ENCODE results near the gene MMP24. TPM values are rescaled to one million over a fixed set of nuclear protein-coding genes. Genes with fewer than 3 reads are reported as not detected.
"Not testable (repeated sequence)": the region's sequence is repeated elsewhere in the genome, so short reads cannot be mapped to it uniquely, and the experiment has no call there.

Gene MMP24
- 0.10 and 0.12 TPM in 2 replicates for total RNA-seq

DNA sequence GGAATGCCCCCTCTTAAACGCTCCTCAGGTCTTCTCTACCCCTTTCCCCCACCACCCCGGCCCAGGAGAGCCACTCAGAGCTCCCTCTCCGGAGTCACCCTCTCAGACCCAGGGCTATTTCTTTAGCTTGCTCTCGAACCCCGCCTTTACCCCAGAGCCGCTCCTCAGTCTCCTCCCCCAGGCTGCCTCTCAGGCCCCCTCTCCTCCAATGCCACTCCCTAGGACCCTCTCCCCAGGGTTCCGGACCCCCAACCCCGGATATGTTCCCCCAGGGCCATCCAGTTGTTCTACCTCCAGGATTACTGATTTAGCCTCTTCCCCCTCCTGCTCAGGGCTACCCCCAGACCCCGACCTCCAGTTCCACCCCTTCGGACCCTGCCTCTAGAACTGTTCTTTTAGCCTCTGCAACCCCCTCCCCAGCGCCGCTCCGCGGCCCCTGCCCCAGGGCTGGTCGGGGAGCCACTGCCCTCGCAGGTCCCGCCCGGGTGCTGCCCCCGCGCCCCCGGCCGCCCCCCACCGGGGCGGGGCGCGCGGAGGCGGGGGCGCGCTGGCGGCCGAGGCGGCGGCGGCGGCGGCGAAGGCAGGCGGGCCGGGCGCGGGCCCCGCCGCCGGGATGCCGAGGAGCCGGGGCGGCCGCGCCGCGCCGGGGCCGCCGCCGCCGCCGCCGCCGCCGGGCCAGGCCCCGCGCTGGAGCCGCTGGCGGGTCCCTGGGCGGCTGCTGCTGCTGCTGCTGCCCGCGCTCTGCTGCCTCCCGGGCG lies at the start of gene MMP24:
Gene MMP24, plus strand, starts transcription at position 565 of the 758 bp plus-strand sequence. Its CDS starts 49 bp downstream, at position 614.
- intact Hi-C loops (cut with micrococcal nuclease), result no loop called here

DNA sequence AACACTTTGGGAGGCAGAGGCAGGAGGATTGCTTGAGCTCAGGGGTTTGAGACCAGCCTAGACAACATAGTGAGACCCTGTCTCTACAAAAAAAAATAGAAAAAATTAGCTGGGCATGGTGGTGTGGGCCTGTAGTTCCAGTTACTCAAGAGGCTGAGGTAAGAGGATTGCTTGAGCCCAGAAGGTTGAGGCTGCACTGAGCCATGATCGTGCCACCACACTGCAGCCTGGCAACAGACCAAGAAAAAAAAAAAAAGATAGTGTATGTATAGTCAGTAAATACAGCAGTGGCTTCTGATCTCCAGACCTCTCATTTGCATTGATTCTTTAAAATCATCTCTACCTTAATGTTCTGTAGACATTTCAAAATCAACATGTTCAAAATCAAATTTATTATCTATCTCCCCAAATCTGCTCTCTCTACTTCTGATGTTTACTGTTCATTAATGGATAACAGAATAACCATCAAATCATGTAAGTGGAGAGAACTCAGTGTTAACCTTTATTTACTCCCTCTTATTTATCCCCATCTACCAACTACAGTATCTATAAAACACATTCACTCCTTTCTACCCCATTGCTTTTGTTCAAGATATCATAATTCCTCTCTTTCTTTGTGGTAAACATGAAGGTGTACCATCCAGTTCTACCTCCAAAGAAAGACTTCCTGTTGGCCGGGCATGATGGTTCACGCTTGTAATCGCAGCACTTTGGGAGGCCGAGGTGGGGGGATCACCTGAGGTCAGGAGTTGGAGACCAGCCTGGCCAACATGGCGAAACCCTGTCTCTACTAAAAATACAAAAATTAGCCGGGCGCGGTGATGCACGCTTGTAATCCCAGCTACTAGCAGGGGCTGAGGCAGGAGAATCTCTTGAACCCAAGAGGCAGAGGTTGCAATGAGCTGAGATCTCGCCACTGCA lies 46.9 kb upstream of the MMP24 start:
- intact Hi-C loops (cut with micrococcal nuclease), result no loop called here

- intact Hi-C loops (cut with micrococcal nuclease), result no loop called here
These were observed 46.2 kb upstream of the MMP24 start for GRCh38 chr20:35180266-35180665.

DNA sequence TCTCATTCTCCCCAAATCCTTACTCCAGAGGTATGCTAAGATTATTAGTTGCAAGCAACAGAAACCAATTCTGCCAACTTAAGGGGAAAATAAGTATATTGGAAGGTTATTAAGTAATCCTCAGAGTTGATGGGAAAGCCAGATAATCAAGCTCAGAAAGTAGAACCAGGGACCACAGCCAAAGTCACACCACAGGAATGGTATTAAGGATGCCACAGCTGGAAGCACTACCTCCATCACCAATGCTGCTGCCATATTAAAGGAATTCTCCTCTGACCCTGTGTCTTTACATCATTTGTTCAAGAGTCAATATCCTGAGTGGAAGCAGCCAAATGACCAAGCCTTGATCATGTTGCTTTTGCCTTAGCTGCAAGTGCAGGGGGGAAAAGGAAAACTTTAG lies 44.8 kb upstream of the MMP24 start:
- intact Hi-C loops (cut with micrococcal nuclease), result no loop called here

DNA sequence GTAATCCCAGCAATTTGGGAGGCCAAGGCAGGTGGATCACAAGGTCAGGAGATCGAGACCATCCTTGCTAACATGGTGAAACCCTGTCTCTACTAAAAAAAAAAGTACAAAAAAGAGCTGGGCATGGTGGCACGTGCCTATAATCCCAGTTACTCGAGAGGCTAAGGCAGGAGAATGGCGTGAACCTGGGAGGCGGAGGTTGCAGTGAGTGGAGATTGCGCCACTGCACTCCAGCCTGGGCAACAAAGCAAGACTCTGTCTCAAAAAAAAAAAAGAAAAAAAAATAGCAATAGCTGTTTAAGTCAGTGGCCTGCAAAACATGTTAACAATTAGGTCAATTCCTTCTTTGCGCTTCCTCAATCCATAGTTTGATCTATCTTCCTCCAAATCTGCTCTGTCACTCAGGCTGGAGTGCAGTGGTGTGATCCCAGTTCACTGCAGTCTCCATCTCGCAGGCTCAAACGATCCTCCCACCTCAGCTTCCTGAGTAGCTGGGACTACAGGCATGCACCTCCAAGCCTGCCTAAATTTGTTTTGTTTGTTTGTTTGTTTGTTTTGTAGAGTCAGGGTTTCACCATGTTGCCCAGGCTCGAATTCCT lies 39.7 kb upstream of the MMP24 start:
- intact Hi-C loops (cut with micrococcal nuclease), result not testable (repeated sequence)

GRCh38 chr20:35187584-35188190 lies 38.8 kb upstream of the MMP24 start:
- intact Hi-C loops (cut with micrococcal nuclease), result no loop called here

DNA sequence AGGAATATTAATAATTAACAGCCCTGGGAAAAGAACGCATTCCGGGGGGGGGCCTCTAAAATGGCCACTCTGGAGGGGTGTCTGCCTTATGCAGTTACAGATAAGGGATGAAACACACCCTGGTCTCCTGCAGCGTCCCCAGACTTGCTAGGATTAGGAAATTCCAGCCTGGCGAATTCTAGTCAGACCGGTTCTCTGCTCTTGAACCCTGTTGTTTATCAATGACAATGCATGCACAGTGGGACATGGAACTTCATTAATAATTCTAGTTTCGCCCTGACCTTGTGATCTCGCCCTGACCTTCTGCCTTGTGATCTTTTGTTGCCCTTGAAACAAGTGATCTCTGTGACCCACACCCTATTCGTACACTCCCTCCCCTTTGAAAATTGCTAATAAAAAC lies 37.3 kb upstream of the MMP24 start:
- intact Hi-C loops (cut with micrococcal nuclease), result not testable (repeated sequence)

DNA sequence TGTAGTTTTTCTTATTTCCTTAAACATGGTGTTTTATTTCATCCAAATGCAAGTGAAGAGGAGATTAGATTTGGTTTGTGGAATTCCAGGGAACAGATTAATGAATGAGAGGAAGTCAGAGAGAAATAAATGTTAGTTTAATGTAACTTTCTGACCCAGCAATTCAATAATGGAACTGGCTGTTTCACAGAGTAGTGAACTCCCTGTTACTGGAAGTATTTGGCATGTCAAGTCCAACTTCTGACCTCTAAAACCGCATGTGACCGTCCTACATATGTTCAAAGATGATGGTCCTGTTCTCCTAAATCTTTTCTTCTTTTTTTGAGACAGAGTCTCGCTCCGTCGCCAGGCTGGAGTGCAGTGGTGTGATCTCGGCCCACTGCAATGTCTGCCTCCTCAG lies 35.9 kb upstream of the MMP24 start:
- intact Hi-C loops (cut with micrococcal nuclease), result no loop called here

DNA sequence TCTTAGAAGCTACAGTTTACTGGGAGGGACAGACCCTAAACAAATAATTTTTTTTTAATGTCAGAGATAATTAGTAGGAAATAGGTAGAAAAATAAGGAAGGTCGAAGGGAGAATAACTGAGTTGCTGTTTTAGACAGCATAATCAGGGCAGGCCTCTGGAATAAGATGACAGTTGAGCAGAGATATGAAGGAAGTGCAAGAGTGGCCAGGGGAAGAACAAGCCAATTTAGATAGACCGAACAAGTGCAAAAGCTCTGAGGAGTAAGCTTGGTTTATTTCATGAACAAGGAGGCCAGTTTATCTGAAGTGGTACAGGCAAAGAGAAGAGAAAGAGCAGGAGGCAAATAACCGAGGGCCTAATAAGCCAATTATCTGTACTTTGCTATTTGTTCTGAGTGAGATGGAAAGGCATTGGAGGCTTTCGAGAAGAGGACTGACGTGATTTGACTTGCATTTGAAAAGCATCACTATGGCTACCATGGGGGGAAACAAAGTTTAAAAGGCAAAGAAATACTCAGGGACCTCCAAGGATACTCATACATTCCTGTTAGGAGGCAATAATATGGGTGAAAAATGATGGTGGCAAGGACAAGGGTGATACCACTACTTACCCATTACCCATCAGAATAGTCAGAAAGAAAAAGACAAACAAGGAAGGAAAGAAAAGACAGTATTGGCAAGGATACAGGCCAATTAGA lies 34.9 kb upstream of the MMP24 start:
- intact Hi-C loops (cut with micrococcal nuclease), result no loop called here

DNA sequence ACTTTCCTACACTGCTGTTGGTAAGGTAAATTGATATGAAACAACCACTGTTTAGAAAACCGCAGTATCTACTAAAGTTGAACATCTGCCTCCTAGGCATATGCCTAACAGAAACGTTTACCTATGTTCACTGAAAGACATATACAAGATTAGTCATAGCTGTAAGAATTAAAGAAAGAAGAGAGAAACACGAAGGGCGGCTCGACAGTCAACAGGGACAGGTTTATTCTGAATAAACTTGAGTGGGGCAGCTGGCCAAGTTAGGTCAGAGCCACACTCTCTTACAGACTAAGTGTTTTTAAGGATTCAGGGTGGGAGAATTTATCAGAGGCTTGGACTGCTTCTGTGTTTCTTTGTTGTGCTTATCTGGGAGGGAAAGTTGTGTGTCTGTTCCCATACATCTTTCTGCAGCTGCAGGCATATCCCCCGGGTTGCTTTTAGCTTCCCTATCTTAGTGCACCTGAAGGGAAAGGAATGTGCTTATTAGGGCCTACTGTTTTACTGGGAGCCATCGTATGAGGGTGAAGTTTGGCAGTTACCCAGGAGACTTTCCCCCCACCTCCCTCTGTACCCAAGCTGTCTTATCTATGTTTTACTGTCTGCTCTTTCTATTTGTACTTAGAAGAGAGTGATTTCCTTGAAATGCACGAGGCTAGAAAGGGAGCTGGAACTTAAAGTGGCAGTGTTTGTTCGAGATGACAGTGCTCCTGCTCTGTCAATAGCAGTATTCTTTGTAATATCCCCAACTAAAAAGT lies 34.2 kb upstream of the MMP24 start:
- intact Hi-C loops (cut with micrococcal nuclease), result no loop called here

DNA sequence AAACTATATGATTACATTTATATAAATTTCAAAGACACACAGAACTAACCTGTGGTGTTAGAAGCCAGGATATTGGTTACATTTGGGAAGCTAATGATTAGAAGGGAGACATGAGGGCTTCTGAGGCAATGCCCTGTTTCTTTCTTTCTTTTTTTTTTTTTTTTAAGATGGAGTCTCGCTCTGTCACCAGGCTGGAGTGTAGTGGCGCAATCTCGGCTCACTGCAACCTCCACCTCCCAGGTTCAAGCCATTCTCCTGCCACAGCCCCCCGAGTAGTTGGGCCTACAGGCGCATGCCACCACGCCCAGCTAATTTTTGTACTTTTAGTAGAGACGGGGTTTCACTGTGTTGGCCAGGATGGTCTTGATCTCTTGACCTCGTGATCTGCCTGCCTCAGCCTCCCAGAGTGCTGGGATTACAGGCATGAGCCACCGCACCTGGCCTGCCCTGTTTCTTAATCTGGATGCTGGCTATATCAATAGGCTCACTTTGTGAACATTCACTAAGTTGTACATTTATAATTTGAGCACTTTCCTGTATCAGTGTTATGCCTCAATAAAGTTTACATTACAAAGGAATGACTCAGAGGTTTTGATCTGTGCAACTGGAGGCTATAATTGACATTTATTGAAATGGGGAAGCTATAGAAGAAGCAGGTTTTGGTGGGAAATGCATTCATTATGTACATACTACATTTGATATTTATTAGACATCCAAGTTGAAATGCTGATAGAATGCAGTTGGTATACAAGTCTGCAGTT lies 33.3 kb upstream of the MMP24 start:
- intact Hi-C loops (cut with micrococcal nuclease), result not testable (repeated sequence)

DNA sequence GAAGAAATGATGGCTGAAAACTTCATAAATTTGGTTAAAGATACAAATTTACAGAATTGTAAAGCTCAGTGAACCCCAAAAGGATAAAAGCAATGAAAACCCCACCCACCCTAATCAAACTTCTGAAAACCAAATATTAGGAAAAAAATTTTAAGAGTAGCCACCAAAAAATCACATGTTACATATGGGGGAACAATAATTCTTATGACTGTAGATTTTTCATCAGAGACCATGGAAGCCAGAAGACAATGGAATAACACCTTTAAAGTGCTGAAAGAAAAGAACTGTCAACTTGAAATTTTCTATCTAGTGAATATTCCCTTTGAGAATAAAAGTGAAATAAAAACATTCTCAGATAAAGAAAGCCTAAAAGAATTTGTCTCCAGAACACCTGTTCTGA lies 30.2 kb upstream of the MMP24 start:
- intact Hi-C loops (cut with micrococcal nuclease), result no loop called here

GRCh38 chr20:35199740-35200139 lies 26.8 kb upstream of the MMP24 start:
- intact Hi-C loops (cut with micrococcal nuclease), result no loop called here

- intact Hi-C loops (cut with micrococcal nuclease), result no loop called here
These were observed 26.2 kb upstream of the MMP24 start for GRCh38 chr20:35200267-35200666.

DNA sequence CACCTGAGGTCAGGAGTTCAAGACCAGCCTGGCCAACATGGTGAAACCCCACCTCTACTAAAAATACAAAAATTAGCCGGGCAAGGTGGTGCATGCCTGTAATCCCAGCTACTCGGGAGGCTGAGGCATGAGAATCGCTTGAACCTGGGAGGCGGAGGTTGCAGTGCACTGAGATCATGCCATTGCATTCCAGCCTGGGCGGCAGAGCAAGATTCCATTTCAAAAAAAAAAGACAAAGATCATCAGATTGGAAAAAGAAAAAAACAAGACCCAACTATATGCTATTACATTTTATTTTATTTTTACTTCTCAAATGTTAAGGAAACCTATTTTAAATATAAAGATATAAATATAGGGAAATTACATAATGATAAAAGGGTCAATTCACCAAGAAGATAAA lies 25.0 kb upstream of the MMP24 start:
- intact Hi-C loops (cut with micrococcal nuclease), result not testable (repeated sequence)

GRCh38 chr20:35206802-35207201 lies 19.7 kb upstream of the MMP24 start:
- intact Hi-C loops (cut with micrococcal nuclease), result loop anchor here (5.0 kb wide), 1 partner anchor 245 kb away; no protein-coding TSS in a partner anchor

DNA sequence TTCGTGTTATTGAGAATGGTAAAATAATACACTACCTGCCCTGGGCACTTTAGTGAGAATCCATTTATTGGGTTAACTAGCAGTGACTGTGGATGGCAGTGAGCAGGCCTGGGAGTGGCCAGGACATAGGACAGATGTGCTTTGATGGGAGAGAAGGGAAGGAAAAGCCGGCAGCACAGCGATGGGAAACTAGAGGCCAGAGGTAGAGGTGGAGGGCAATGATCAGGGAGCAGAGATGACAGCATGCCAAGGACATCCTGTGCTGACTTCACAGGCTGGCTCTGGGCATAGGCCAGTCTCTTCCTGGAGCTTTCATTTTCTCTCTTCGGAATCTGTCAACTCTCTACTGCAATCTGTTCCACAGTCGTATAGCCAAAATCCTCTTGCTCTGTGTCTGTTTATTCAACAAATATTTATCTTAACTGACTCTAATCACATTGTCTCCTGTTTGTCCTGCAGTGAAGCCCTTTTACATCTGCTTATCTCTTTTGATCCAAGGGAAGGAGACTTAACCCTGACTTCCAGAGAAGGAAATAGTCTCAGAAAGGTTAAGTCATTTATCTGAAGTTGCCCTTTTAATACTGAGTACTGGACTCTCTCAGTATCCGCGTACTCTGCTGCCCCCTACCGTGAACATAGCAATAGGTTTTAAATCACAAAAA lies 18.4 kb upstream of the MMP24 start:
- intact Hi-C loops (cut with micrococcal nuclease), result loop anchor here (1.0 to 5.0 kb wide), 9 partner anchors 44 to 374 kb away; partner anchors contain the start of genes GDF5 and TRPC4AP

DNA sequence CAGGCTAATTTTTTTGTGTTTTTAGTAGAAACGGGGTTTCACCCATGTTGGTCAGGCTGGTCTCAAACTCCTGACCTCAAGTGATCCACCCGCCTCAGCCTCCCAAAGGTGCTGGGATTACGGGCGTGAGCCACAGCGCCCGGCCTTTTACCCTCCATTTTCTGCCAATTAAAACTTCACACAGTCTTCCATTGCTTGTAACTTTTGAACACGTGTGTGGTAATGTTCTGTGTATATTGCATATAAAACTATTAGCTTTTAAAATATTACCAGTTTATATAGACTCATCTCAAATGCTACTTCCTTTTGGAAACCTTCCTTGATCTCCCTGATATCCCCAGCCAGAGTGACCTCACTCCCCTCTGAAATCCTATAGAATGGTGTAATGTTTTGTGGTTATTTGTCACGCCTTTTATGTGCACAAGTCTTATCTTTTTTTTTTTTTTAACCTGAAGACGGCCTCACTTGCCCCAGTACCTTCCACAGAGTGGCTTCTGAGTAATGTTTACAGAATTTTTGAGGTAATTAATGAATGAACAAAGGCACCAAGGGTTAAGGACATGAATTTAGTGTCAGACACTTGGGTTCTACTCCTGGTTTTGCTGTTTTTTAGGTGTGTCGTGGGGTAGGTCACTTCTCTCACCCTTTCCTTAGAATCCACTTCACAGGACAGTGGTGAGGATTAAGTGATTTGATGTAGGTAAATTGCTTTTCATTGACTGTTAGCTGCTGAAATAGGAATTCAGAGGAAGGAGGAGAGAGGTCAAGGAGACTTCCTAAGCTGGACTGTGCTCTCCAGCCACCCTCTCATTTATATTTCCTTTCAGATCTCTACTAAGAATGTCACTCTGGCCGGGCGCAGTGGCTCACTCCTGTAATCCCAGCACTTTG lies 11.2 kb upstream of the MMP24 start:
- intact Hi-C loops (cut with micrococcal nuclease), result no loop called here
